ENCODE measurements around the gene TM6SF1.
"Not testable (repeated sequence)": the region's sequence is repeated elsewhere in the genome, so short reads cannot be mapped to it uniquely, and the experiment has no call there.

TM6SF1 gene

DNA sequence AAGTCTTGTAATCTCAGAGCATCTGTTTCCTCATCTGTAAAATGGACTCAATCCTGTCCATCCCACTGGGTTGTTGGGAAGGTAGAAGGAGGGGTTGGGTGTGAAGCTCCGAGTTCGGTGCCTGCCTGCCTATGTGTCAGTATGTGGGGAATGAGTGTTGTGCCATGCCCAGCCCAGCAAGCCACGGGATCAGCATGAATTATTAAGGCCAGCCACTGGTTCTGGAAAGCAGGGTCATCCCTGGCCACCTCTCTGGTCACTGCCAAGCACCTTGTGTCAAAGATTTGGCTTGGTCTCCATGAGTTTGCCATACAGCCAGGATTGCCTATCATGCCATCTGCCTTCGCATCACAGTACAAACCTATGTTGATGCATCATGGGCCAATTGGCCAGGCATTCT is 11.5 kb downstream of the TM6SF1 start:
- no peak for DNase-seq

DNA sequence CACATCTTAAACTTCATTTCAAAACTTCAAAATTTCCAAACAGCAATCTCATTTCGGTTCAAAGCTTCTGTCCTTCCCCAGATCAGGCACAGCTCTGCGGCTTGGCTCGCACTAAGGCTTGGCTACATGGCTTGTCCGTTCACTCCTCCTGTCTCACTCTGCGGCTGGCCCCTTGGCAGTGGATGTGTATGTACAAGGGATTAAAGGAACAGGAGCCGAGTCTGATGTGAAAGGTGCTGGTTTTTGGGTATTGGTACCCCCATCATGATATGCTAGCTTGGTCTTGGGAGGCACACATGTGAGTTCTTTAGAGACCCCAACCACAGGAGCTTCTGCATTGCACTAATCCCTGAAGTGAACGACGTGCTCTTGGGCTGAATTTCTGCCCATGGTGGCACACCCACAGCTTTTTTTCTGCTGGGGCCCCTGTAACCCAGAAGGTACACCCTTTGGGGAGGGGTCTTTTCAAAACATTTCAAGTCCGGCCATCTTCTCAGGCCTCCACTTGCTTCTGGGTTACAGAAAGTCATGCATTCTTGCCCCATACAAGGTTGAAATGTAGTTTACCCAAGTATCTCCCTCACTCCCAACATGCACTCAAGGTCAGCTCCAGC is 12.6 kb downstream of the TM6SF1 start:
- no peak for DNase-seq

- DNase-seq, result no peak
Measured at GRCh38 chr15:83123529-83123928, 16.1 kb downstream of the TM6SF1 start.

DNA sequence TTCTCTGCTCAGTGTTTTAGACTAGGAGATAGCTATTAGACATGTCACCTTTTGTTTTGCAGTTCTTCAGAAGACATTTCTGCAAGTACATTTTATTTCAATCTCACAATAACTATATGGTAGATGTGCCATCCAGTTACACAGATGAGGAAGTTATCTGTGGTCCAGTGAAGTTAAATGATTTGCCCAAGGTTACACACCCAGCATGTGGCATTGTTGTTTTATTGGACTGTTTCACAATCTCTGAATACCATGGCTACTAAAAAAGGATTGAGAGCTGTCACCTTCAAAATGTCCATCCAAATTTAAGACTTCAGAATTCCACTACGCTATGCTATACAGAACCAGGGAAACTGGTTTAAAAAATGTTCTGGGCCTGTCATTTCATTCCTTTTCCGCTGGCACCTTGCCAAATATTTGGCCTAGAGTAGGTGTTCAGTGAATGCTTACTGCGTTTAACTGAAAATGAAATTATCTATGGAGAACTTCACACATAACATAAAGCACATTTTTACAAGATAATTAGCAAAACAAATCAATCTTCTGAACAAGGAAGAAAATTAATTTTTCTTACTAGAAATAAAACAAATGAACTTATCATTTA is 20.2 kb downstream of the TM6SF1 start:
- DNase-seq, result no peak

DNA sequence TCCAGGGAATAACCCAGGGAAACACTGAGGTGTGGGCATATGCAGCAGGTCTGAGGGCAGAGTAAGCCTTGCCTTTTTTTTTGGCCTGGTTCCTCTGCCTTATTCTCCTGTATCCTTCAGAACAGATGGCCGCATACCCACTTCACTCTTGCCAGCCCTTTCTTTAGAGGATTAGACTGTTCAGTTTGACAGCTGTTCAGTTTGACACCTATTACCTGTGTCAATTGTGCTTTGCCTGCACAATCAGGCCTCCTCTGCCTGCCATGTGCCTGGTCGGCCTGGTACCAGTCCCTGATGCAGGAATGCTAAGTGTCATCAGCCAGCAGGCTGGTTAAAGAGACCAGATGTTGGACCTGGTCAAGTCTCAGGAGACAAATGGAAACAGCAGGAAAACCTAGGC is 22.3 kb downstream of the TM6SF1 start:
- no peak for DNase-seq

DNA sequence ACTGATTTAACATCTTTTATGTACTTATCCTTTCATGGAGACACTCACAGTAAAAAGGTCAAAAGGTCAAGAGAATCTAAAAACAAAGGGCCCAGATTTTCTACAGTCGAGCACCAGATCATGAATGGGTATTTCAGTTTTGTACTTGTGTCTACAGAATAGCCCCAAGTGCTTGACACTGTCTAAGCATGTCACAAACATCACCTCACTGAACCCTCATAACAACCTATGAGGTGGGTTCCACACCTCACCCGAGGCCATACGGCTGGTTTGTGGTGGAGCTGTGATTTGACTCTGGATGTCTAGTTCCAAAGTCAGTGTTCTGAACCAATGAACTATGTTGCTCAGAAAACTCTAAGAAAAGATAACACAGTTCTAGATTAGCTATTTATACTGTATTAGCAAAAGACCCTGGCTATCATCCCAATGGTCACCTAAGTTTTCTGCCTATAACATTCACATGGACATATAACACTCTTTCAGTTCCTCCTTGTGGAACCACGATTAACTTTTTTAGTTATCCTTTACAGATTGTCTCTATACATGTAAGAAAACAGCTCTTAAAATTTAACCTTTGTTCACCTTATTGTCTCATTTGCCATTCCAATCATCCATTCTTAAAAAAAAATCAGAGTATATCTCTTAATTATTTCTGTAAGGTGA is 25.5 kb downstream of the TM6SF1 start:
- DNase-seq, result no peak

GRCh38 chr15:83142151-83142550 is 34.7 kb downstream of the TM6SF1 start:
- not testable (repeated sequence) for DNase-seq

- DNase-seq, result no peak
Measured at GRCh38 chr15:83144771-83145170, 37.3 kb downstream of the TM6SF1 start.

- no peak for DNase-seq
Measured at GRCh38 chr15:83153288-83153687, 45.8 kb downstream of the TM6SF1 start.

DNA sequence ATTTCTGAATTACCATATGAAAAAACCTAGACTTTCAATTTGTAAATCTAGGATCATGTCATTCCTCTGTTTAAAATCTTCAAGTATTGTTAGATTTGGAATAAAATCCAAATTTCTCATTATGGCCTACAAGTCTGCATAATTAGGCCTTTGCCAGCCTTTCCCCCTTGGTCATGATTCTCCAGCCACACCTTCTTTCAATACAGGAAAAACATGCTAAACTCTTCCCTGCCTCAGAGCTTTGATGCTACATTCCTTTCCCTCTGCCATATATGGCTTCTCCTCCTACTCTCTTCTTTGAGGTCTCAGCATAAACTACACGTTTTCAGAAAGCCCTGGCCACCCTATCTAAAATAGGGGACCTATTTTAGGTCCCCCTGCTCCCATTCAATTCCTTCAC is 48.5 kb downstream of the TM6SF1 start:
- DNase-seq, result no peak

- no peak for DNase-seq
Measured at GRCh38 chr15:83158393-83158792, 50.9 kb downstream of the TM6SF1 start.

- no peak for DNase-seq
Measured at GRCh38 chr15:83160741-83161140, 53.3 kb downstream of the TM6SF1 start.

DNA sequence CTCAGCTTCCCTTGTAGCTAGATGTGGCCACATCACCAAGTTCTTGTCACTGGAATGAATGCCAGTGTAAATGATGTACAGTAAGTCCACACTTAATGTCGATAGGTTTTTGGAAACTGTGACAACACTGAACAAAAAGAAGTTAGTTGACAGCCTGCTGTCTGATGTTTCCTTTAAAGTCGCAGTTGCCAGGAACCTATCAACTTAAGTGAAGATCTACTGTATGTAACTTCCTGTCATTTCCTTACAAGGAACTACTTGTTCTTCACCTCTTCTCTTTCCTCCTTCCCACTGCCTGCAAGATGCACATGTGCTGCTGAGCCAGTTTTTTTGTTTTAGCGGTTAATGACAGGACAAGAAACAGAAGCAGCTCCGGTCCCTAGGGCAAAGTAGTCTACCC is 55.6 kb downstream of the TM6SF1 start:
- DNase-seq, result no peak

DNA sequence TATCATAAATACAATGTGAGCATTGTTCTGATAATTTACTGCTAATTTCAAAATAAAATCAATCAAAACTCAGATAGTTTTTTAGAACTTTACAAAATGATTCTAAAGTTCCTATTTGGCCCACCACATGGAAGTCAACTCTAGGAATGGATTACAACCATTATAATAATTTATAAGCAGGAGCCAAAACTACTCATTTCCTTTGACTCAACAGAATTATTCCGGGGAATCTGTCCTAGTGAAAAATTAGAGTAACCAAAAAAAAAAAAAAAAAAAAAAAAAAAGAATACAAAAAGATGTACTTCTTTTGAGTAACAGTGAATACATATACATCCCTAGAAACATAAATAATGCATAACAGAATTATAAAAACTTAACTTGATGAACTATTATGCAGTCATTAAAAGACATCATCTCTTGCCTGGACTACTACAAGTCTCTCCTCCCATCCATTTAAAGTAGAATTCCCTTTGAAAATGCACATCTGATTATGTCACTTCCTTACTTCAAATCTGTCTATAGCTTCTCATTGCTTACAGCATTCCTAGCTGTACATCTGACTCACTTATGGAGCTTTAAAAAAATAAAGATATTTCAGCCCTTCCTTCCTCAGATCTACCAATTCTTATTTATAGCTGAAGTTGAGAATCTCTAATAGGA is 56.8 kb downstream of the TM6SF1 start:
- DNase-seq, result no peak

DNA sequence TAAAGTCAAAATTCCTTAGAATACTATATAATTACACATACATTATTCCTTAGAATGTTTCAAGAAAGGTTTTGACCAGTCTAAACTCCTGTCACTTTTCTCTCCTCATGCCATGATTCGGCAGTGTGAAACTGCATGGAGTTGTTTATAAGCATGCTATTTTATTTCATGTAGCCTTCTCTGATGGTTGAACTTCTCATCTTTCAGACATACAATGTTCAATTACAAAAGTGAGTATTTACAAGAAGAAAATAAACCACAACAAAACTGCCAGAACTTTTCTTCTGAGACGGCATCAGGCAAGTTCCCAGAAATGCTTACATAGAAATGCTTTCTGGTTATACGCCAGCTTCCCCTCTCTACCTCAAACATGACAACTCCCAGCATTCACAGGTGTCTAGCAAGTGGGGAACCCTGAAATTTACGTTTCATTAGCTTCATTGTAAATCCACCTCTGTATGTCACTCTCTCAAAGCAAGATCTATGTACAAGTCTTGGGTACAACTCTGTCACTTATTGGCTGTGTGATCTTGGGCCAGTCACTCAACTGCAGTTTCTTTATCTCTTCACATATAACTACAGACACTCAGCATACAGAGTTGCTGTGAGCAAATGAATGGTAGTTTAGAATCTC is 57.4 kb downstream of the TM6SF1 start:
- DNase-seq, result no peak

DNA sequence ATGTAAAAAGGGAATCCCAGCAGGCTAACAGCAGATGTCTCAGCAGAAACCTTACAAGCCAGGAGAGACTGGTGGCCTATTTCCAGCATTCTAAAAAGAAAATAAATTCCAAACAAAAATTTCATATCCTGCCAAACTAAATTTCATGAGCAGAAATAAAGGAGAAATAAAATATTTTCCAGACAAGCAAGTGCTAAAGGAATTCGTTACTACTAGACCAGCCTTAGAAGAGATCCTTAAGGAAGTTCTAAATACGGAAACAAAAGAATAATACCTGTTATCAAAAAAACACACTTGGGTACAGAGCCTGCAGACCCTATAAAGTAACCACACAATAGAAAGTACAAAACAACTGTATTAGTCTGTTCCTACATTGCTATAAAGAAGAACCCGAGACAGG is 58.8 kb downstream of the TM6SF1 start:
- no peak for DNase-seq

GRCh38 chr15:83166830-83167229 is 59.4 kb downstream of the TM6SF1 start:
- DNase-seq, result no peak

DNA sequence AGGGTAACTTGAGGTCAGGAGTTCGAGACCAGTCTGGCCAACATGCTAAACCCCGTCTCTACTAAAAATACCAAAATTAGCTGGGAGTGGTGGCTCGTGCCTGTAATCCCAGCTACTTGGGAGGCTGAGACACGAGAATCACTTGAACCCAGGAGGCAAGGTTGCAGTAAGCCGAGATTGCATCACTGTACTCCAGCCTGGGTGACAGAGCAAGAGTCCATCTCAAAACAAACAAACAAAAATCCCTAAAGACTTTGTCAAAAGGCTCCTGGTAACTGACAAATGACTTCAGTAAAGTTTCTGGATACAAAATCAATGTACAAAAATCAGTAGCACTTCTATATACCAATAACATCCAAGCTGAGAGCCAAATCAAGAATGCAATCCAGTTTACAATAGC is 62.1 kb downstream of the TM6SF1 start:
- DNase-seq, result not testable (repeated sequence)

- no peak for DNase-seq
Measured at GRCh38 chr15:83170474-83171165, 63.2 kb downstream of the TM6SF1 start.

- no peak for DNase-seq
Measured at GRCh38 chr15:83174891-83175290, 67.4 kb downstream of the TM6SF1 start.

- DNase-seq, result no peak
Measured at GRCh38 chr15:83178390-83178789, 70.9 kb downstream of the TM6SF1 start.

DNA sequence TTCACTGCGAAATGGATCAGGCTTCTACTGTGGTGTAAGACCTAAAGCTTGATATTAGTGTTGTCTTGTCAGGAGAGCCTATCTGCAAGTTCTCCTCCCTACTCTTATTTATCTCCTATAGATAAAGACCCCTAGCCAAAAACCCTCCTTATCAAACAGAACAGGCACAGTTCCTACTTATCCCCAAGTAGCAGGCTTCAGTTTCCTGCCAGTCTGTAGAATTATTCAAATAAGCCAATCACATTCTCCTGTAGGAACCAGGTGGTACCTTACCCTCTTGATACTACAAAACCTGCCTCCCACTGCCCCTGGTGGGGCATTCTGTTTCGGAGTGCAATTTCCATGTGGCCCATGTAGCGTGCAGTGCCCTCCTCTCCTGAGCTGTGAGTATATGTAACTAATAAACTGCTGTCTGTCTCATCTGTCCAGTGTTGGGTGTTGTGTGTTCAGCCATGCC is 71.5 kb downstream of the TM6SF1 start:
- no peak for DNase-seq

DNA sequence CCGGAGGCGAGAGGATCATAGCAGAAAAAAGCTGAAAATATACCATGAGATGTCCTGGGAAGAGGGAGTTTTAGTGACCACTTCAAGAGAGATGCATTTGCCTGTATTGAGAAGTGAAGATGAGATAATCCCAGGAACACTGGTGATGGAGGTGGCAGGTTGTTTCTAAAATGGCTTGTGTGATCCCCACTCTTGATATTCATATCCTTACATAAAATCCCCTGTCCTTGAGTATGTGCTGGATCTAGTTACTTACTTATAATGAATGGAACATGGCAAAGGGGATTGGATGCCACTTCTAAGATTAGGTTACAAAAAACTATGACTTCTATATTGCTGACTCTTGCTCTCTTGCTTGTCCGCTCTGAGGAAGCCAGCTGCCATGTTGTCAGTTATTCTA is 78.1 kb downstream of the TM6SF1 start:
- DNase-seq, result no peak
